GM12878 (cell line): Measurements from ENCODE around the gene MGAT1. TPM values are rescaled to one million over a fixed set of nuclear protein-coding genes. Genes with fewer than 3 reads are reported as not detected.

Experiments used
- ATAC-seq: fragments of 200-7000 bp; cut with Tn5 transposase; 3 replicates; pipeline ENCODE4 v1.9.1; 2020; ENCODE audit warnings: mild to moderate bottlenecking, moderate library complexity
- BruUV-seq: library from RNA; stranded (reverse); fragments of 400-500 nt; replicated peaks from 2 replicates; lab custom pipeline; 2021; lab: Mats Ljungman, UMichigan
- CTCF ChIA-PET: fragments of 300-600 bp; sonication (Branson Sonifier 250); formaldehyde crosslinking; extraction: SDS; loops from one replicate; lab custom pipeline; 2021; ENCODE audit warnings: inconsistent platforms; lab: Yijun Ruan, JAX
- POLR2A ChIA-PET: fragments of 350-600 bp; formaldehyde crosslinking; extraction: SDS; loops from one replicate; lab custom pipeline; 2021; ENCODE audit warnings: inconsistent platforms; lab: Charles Lee
- RAD21 ChIA-PET: fragments of 300-600 bp; sonication (Branson Sonifier 250); formaldehyde crosslinking; loops from one replicate; lab custom pipeline; 2023; ENCODE audit warnings: antibody characterized with exemption; ENCODE audit not compliant: unreplicated experiment; lab: Charles Lee
- SMC1A ChIA-PET: fragments of 300-600 bp; sonication (Branson Sonifier 250); formaldehyde crosslinking; loops from one replicate; lab custom pipeline; 2023; ENCODE audit not compliant: unreplicated experiment, uncharacterized antibody; lab: Charles Lee
- DNase-seq: peaks from one replicate; pipeline ENCODE4 v3.0.0-alpha.2; 2011; ENCODE audit warnings: low read depth, low spot score
- FAIRE-seq: peaks from 3 replicates; lab custom pipeline; 2011; peaks lifted over from hg19 to GRCh38; lab: Jason Lieb, UNC
- H2AFZ ChIP-seq: 2 replicates; pipeline ENCODE4 v1.6.0; 2011; ENCODE audit warnings: low read depth, low read length, control low read depth; ENCODE audit not compliant: control insufficient read depth
- H3K27ac ChIP-seq: 2 replicates; pipeline ENCODE4 v1.5.1; 2011; ENCODE audit warnings: control low read depth; ENCODE audit not compliant: control insufficient read depth, insufficient read depth
- H3K27me3 ChIP-seq, 2 experiments: replicated peaks in 1 of 2; 2 replicates each; pipeline versions ENCODE4 v1.6.0 to v1.6.1; 2011; ENCODE audit warnings: low read length in 1 of 2; ENCODE audit not compliant: control insufficient read depth in 2 of 2, insufficient read depth in 2 of 2
- H3K36me3 ChIP-seq, 2 experiments: 2 replicates each; pipeline ENCODE4 v1.5.1; 2011; ENCODE audit warnings: low read length in 1 of 2; ENCODE audit not compliant: control insufficient read depth in 2 of 2, insufficient read depth in 2 of 2
- H3K4me1 ChIP-seq: 2 replicates; pipeline ENCODE4 v1.6.1; 2011; ENCODE audit warnings: mild to moderate bottlenecking, low read length, moderate library complexity, mixed read lengths; ENCODE audit not compliant: control insufficient read depth, insufficient read depth
- H3K4me2 ChIP-seq: 2 replicates; pipeline ENCODE4 v1.6.0; 2011; ENCODE audit warnings: control low read depth; ENCODE audit not compliant: control insufficient read depth, insufficient read depth
- H3K4me3 ChIP-seq: fragments of 200-600 bp; sonication (generic); 2 replicates; pipeline ENCODE4 v1.5.1; 2016
- H3K79me2 ChIP-seq: 2 replicates; pipeline ENCODE4 v1.6.0; 2011; ENCODE audit warnings: low read length; ENCODE audit not compliant: control insufficient read depth, insufficient read depth
- H3K9ac ChIP-seq: 2 replicates; pipeline ENCODE4 v1.8.0; 2011; ENCODE audit warnings: low read length, control low read depth, mixed read lengths; ENCODE audit not compliant: control insufficient read depth, insufficient read depth
- H3K9me3 ChIP-seq: replicated peaks from 3 replicates; pipeline ENCODE4 v1.5.1; 2011; ENCODE audit warnings: mild to moderate bottlenecking, low read length; ENCODE audit not compliant: control insufficient read depth, insufficient read depth
- H4K20me1 ChIP-seq: 2 replicates; pipeline ENCODE4 v1.6.0; 2011; ENCODE audit not compliant: control insufficient read depth, insufficient read depth
- CBX3 ChIP-seq: fragments of 200-600 bp; sonication (generic); IDR thresholded peaks from 2 replicates; pipeline ENCODE4 v1.6.1; 2016; ENCODE audit warnings: low read depth, borderline replicate concordance
- CBX5 ChIP-seq: sonication (generic); IDR thresholded peaks from 2 replicates; pipeline ENCODE4 v1.6.1; 2016; ENCODE audit warnings: low read depth, moderate library complexity, mild to moderate bottlenecking, inconsistent platforms
- CEBPB ChIP-seq, 2 experiments: fragments of 150-350 bp in 1 of 2; IDR thresholded peaks; 2 replicates each; pipeline ENCODE4 v1.6.1; 2012 to 2014; ENCODE audit warnings: low read depth in 2 of 2, low read length in 2 of 2, borderline replicate concordance in 1 of 2, inconsistent platforms in 1 of 2
- CEBPZ ChIP-seq: fragments of 150-350 bp; IDR thresholded peaks from 2 replicates; pipeline ENCODE4 v1.6.1; 2016; ENCODE audit warnings: low read depth, low read length
- CHD1 ChIP-seq: IDR thresholded peaks from 2 replicates; pipeline ENCODE4 v1.6.1; 2012; ENCODE audit warnings: low read depth, low read length, improper control_type of control experiment
- CHD2 ChIP-seq: IDR thresholded peaks from 2 replicates; pipeline ENCODE4 v1.6.1; 2011; ENCODE audit warnings: low read depth, low read length, improper control_type of control experiment, borderline replicate concordance
- CREM ChIP-seq: IDR thresholded peaks from 2 replicates; pipeline ENCODE4 v1.6.1; 2014; ENCODE audit warnings: antibody characterized with exemption, low read depth
- EP300 ChIP-seq, 2 experiments: fragments of 150-350 bp in 1 of 2; IDR thresholded peaks; 2 replicates each; pipeline ENCODE4 v1.6.1; 2011 to 2012; ENCODE audit warnings: low read depth in 2 of 2, low read length in 2 of 2, borderline replicate concordance in 1 of 2, improper control_type of control experiment in 1 of 2, inconsistent platforms in 1 of 2; ENCODE audit not compliant: control insufficient read depth in 1 of 2
- HDGF ChIP-seq: fragments of 450-650 bp; IDR thresholded peaks from 2 replicates; pipeline ENCODE4 v1.6.1; 2016; ENCODE audit warnings: antibody characterized with exemption
- KDM1A ChIP-seq: fragments of 200-600 bp; sonication (generic); IDR thresholded peaks from 2 replicates; pipeline ENCODE4 v1.6.1; 2016; ENCODE audit warnings: borderline replicate concordance
- NR2C1 ChIP-seq: fragments of 450-650 bp; IDR thresholded peaks from 2 replicates; pipeline ENCODE4 v1.6.1; 2017; ENCODE audit warnings: antibody characterized with exemption, mild to moderate bottlenecking, moderate library complexity
- POLR2AphosphoS2 ChIP-seq: IDR thresholded peaks from 2 replicates; pipeline ENCODE4 v1.6.1; 2011; ENCODE audit warnings: low read depth, mild to moderate bottlenecking, low read length, improper control_type of control experiment, moderate library complexity
- RBBP5 ChIP-seq: fragments of 200-600 bp; sonication (generic); conservative IDR thresholded peaks from 2 replicates; pipeline ENCODE4 v1.6.1; 2016
- RELA ChIP-seq: fragments of 450-650 bp; IDR thresholded peaks from 2 replicates; pipeline ENCODE4 v1.8.0; 2014; ENCODE audit warnings: borderline replicate concordance; ENCODE audit not compliant: partially characterized antibody
- SMAD5 ChIP-seq: IDR thresholded peaks from 2 replicates; pipeline ENCODE4 v1.6.1; 2016; ENCODE audit warnings: antibody characterized with exemption, low read depth
- SRF ChIP-seq, 2 experiments: IDR thresholded peaks; 2 replicates each; pipeline ENCODE4 v1.6.1; 2011; ENCODE audit warnings: low read depth in 2 of 2, low read length in 2 of 2, mild to moderate bottlenecking in 1 of 2, moderate library complexity in 1 of 2
- USF1 ChIP-seq: IDR thresholded peaks from 2 replicates; pipeline ENCODE4 v1.6.1; 2011; ENCODE audit warnings: borderline replicate concordance, low read depth, mild to moderate bottlenecking, moderate library complexity, mixed read lengths, low read length; ENCODE audit not compliant: insufficient read depth; ENCODE audit errors: extremely low read length
- WRNIP1 ChIP-seq: IDR thresholded peaks from 2 replicates; pipeline ENCODE4 v1.6.1; 2011; ENCODE audit warnings: low read depth, low read length, improper control_type of control experiment, borderline replicate concordance
- YY1 ChIP-seq: IDR thresholded peaks from 2 replicates; pipeline ENCODE4 v1.6.1; 2011; ENCODE audit warnings: low read depth, mild to moderate bottlenecking, low read length
- WGBS: methylation state at CpG from one replicate; pipeline ENCODE4 v1.1.6; 2016; ENCODE audit warnings: low lambda C conversion rate; ENCODE audit not compliant: insufficient replicate concordance, insufficient coverage; ENCODE audit errors: missing lambda C conversion rate; 5-methylcytosine and 5-hydroxymethylcytosine counted together
- in situ Hi-C: fragments of 300-500 bp; cut with MboI; formaldehyde crosslinking; loops from 9 replicates; pipeline ENCODE4 v1.14.3; 2018; ENCODE audit warnings: mixed read lengths
- intact Hi-C: fragments of 100-400 bp; cut with micrococcal nuclease; formaldehyde crosslinking; loops from one replicate; pipeline ENCODE4 v1.14.2; 2022; ENCODE audit not compliant: unreplicated experiment
- polyA plus RNA-seq, 11 experiments: library from polyadenylated mRNA; depleted of rRNA in 4 of 11; unstranded in 6 of 11; stranded (reverse) in 5 of 11; fragments of >200 nt; fragmentation: Nextera tagmentation in 4 of 11; fragmentation: Illumina TruSeq in 1 of 11; extraction: Ambion mirVana in 4 of 11; extraction: Trizol in 1 of 11; gene quantifications; 1 replicate in 1 of 11; 2 replicates in 10 of 11; pipeline versions ENCODE4 v1.2.1 to v1.2.3, GENCODE V29; 2011 to 2016; ENCODE audit warnings: inconsistent platforms in 2 of 11, missing spikeins in 2 of 11, low read depth in 1 of 11
- total RNA-seq, 4 experiments: library from RNA; depleted of rRNA in 3 of 4; stranded (reverse); fragments of >200 nt in 3 of 4; fragmentation: Illumina TruSeq in 1 of 4; extraction: Trizol in 1 of 4; gene quantifications; 2 replicates each; pipeline versions ENCODE4 v1.2.1 to v1.2.3, GENCODE V29; 2013 to 2021

MGAT1 gene
- total and polyA plus RNA-seq, 10 of the 15 experiments (the other 5 are each of a cell fraction or from before 2014, with no cell fraction given), result 3.1 to 88.4 (median 62.7) TPM

GRCh38 chr5:180823940-180824629 is 21.5 kb upstream of the MGAT1 start:
- H3K79me2 ChIP-seq, result no peaks in the 10 kb centered on the region
- no peak for ATAC-seq
- no peaks in the 10 kb centered on the region for H3K36me3 ChIP-seq
- no peak overlapping the region for H2AFZ ChIP-seq
- no TSS peak for BruUV-seq
- SMC1A ChIA-PET, result interaction anchor here (4.0 kb wide), 1 partner anchor 11 kb away, joined by 14 read pairs; no protein-coding TSS in a partner anchor
- intact Hi-C loops (no loop called here), in situ Hi-C loops (loop anchor here (25.0 kb wide), 1 partner anchor 1012 kb away; the partner anchor contains the start of genes MGAT4B and SQSTM1)
- WGBS, result 83% methylated on average over 6 of the region's 6 CpGs
- H3K4me2 ChIP-seq, result no peak overlapping the region
- DNase-seq, result no peak
- H3K27me3 ChIP-seq, result no peaks in the 10 kb centered on the region
- no peak for FAIRE-seq
- H3K4me1 ChIP-seq, result peaks cover 16% of the 10 kb centered on the region
- RAD21 ChIA-PET, result interaction anchor here (1.1 to 1.2 kb wide), 2 partner anchors 17 to 44 kb away, joined by 3 read pairs; no protein-coding TSS in a partner anchor
- CTCF ChIA-PET, result no interaction called here
- no peak overlapping the region for H3K9ac ChIP-seq
- no peaks in the 10 kb centered on the region; the same call in 2 of the 3 replicates for H3K9me3 ChIP-seq
- no peaks in the 10 kb centered on the region for H4K20me1 ChIP-seq
- POLR2A ChIA-PET, result no interaction called here
- TF ChIP-seq SMAD5 (no peak), CEBPZ (no peak), HDGF (no peak), RBBP5 (no peak), CBX3 (no peak), CBX5 (no peak), RELA (no peak), CREM (no peak), WRNIP1 (no peak), USF1 (no peak), NR2C1 (no peak), CHD1 (no peak), CEBPB (IDR thresholded peaks at IDR 0.05; ENCODE audit: borderline replicate concordance in 1 of 2, low read depth in 2 of 2, low read length in 2 of 2) (no peak), SRF (IDR thresholded peaks at IDR 0.05; ENCODE audit: low read depth in 2 of 2, low read length in 2 of 2) (no peak), POLR2AphosphoS2 (no peak), YY1 (no peak), CHD2 (no peak), KDM1A (no peak), EP300 (IDR thresholded peaks at IDR 0.05; ENCODE audit: borderline replicate concordance in 1 of 2, control insufficient read depth in 1 of 2, low read depth in 2 of 2, low read length in 2 of 2) (no peak)
- no peak overlapping the region for H3K27ac ChIP-seq
- no peak overlapping the region for H3K4me3 ChIP-seq
